ENCODE data around the gene DCUN1D3.

DCUN1D3 gene

DNA sequence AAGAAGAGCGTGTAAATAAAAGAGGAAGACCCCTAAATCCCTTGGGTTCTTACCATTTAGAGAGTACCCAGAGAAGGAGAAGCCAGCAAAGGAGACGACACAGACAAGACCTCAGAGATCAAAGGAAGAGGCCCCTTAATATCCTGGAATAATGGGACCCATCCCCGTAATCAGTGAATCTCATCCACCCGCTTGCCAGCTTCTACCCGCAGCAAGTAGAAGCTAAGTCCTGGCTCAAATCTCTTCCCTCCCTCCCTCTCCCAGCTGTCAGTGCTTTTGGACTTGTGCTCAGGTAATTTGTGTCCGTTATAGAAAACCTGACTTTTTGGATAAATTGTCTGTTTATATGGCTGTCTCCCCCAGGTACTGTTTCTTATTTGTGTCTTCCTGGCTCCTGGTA is 2.3 kb upstream of the DCUN1D3 start:
- no peaks in the 10 kb centered on the region for H3K27me3 ChIP-seq (replicated peaks; ENCODE audit: control insufficient read depth, insufficient read depth, low read length)
- peaks cover 4% of the 10 kb centered on the region for H3K36me3 ChIP-seq (ENCODE audit: control insufficient read depth, insufficient read depth, low read length, severe bottlenecking)
- peak overlapping the region; percentile 99 for H3K9ac ChIP-seq (ENCODE audit: low read length)
- no peak for DNase-seq (ENCODE audit: low read depth)
- no peaks in the 10 kb centered on the region for H3K9me3 ChIP-seq (ENCODE audit: control insufficient read depth, low read length)
- H3K4me1 ChIP-seq (ENCODE audit: control insufficient read depth, insufficient read depth, low read length) = peaks cover 72% of the 10 kb centered on the region
- H3K4me3 ChIP-seq (ENCODE audit: low read length) = peak overlapping the region; percentile 97

DNA sequence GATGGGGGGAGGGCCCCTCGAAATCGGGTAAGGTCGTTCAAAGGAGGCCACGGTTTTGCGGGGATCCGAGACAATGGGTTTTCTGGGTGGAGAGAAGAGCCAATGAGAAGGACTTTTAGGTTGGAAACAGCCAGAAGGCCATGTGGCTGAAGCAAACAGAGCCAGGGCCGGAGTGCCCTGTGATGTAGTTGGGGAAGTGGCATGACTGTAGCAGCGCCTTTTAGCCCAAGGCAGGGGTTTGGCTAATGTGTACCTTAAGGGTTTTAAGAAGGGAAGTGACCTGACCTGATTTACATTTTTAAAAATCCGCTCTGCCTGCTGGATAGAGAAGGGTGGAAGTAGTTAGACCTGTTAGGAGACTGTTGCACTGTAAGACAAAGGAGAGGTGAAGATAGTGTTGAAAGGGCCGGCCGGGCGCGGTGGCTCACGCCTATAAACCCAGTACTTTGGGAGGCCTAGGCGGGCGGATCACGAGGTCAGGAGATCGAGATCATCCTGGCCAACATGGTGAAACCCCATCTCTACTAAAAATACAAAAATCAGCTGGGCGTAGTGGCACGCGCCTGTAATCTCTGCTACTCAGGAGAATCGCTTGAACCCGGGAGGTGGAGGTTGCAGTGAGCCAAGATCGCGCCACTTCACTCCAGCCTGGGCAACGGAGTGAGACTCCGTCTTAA is 1.4 kb upstream of the DCUN1D3 start:
- no peaks in the 10 kb centered on the region for H3K9me3 ChIP-seq (ENCODE audit: control insufficient read depth, low read length)
- peaks cover 73% of the 10 kb centered on the region for H3K4me1 ChIP-seq (ENCODE audit: control insufficient read depth, insufficient read depth, low read length)
- no peaks in the 10 kb centered on the region for H3K27me3 ChIP-seq (replicated peaks; ENCODE audit: control insufficient read depth, insufficient read depth, low read length)
- peak overlapping the region; percentile 99 for H3K9ac ChIP-seq (ENCODE audit: low read length)
- peaks cover 12% of the 10 kb centered on the region for H3K36me3 ChIP-seq (ENCODE audit: control insufficient read depth, insufficient read depth, low read length, severe bottlenecking)
- peak; percentile 80 for DNase-seq (ENCODE audit: low read depth)
- H3K4me3 ChIP-seq (ENCODE audit: low read length) = peak overlapping the region; percentile 97

DNA sequence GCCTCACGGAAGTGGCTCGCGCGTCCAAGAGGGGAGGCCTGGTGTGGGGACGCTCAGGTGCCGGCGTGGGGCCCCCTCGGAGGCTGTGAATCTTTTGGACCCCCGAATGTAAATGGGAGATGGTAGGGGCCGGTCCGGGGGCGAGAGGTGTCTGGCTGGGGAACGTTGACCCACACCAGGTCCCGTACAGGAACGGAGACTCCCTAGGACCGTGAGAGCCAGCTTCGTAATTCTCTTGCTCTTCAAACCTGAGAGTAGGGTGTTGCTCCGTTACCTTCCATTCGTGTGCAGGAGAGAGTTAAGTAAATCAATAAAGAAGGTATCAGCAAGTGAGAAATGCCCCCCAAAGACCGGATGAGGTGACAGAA is 894 bp upstream of the DCUN1D3 start:
- no peaks in the 10 kb centered on the region for H3K27me3 ChIP-seq (replicated peaks; ENCODE audit: control insufficient read depth, insufficient read depth, low read length)
- peaks cover 17% of the 10 kb centered on the region for H3K36me3 ChIP-seq (ENCODE audit: control insufficient read depth, insufficient read depth, low read length, severe bottlenecking)
- H3K4me1 ChIP-seq (ENCODE audit: control insufficient read depth, insufficient read depth, low read length) = peaks cover 74% of the 10 kb centered on the region
- no peak for DNase-seq (ENCODE audit: low read depth)
- H3K4me3 ChIP-seq (ENCODE audit: low read length) = peak overlapping the region; percentile 97
- H3K9me3 ChIP-seq (ENCODE audit: control insufficient read depth, low read length) = no peaks in the 10 kb centered on the region
- peak overlapping the region; percentile 99 for H3K9ac ChIP-seq (ENCODE audit: low read length)

DNA sequence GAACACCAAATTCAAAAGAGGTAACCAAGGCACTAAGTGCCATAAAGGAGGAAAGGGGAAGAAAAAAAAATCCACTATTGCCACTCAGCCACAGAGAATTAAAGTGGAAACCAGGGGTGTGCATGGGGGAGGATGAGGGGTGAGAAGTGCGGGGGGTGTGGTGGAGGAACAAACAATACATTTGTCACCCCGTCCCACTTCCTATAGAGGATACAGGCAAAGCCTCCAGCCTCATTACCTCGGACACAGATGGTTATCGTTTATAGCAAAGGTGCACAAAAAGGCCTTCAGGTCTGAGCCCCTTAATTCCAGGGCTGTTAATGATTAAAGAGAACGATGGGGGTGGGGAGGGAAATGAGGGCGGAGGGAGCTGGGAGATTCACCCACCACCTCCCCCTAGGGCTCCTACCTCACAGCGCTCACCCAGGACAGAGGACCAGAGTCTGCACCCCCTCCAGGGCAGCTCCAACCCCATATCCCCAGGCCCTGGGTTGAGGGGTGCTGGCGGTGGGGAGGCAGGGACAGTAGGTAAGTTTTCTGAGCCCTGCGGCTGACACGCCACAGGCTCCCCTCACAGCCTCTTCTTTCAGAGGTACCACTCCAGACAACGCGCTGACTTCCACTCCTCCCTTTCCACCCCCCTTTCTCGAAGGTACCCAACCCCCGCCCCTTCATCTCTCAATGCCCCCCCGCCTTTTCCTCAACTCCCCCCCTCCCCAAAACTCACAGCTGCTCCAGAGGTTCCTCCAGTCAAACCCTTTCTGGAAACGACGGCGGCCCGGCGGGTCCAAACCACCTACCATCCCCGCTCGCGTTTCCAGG is 470 bp downstream of the DCUN1D3 start:
- DNase-seq (ENCODE audit: low read depth) = peak; percentile 60
- peak overlapping the region; percentile 99 for H3K9ac ChIP-seq (ENCODE audit: low read length)
- H3K27me3 ChIP-seq (replicated peaks; ENCODE audit: control insufficient read depth, insufficient read depth, low read length) = no peaks in the 10 kb centered on the region
- H3K4me3 ChIP-seq (ENCODE audit: low read length) = peak overlapping the region; percentile 97
- peaks cover 70% of the 10 kb centered on the region for H3K4me1 ChIP-seq (ENCODE audit: control insufficient read depth, insufficient read depth, low read length)
- peaks cover 31% of the 10 kb centered on the region for H3K36me3 ChIP-seq (ENCODE audit: control insufficient read depth, insufficient read depth, low read length, severe bottlenecking)
- no peaks in the 10 kb centered on the region for H3K9me3 ChIP-seq (ENCODE audit: control insufficient read depth, low read length)

DNA sequence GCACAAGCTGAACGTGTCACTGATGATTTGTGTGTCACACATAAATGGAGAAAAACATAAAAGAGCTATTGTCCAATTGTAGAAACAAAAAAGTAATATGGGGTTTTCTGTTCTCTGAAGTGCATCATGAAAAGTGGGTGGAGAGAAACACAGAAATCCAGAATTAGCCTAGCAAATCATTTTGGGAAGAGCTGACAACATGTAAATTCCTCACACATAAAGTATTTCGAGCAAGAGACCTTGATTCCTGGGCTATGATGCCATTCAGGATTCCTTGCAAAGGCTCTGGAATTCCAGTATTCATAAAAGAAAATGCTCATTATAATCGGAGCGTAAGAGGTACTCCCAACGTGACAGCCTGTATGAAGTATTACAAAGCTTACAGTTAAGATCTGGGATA is 1.1 kb downstream of the DCUN1D3 start:
- peaks cover 37% of the 10 kb centered on the region for H3K36me3 ChIP-seq (ENCODE audit: control insufficient read depth, insufficient read depth, low read length, severe bottlenecking)
- H3K9ac ChIP-seq (ENCODE audit: low read length) = peak overlapping the region; percentile 99
- no peaks in the 10 kb centered on the region for H3K27me3 ChIP-seq (replicated peaks; ENCODE audit: control insufficient read depth, insufficient read depth, low read length)
- peak; percentile 81 for DNase-seq (ENCODE audit: low read depth)
- no peaks in the 10 kb centered on the region for H3K9me3 ChIP-seq (ENCODE audit: control insufficient read depth, low read length)
- H3K4me3 ChIP-seq (ENCODE audit: low read length) = peak overlapping the region; percentile 97
- peaks cover 69% of the 10 kb centered on the region for H3K4me1 ChIP-seq (ENCODE audit: control insufficient read depth, insufficient read depth, low read length)

DNA sequence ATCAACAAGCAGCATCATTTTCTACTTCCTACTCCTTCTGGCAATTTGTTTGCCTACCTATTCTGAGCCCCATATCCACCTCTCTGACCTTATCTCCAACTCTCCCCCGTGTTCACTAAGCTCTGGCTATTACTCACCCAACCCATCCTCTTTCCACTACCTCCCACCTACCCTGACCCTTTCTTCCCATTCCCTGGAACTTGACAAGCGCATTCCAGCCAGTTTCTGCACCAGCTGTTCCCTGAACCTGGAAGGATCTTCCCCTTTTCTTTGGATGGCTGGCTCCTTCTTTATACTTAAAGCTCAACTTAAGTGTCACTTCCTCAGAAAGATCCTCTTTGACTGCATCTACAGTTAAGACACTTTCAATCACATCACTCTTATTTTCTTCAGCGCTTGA is 2.2 kb downstream of the DCUN1D3 start:
- H3K4me3 ChIP-seq (ENCODE audit: low read length) = peak overlapping the region; percentile 97
- H3K4me1 ChIP-seq (ENCODE audit: control insufficient read depth, insufficient read depth, low read length) = peaks cover 68% of the 10 kb centered on the region
- H3K27me3 ChIP-seq (replicated peaks; ENCODE audit: control insufficient read depth, insufficient read depth, low read length) = no peaks in the 10 kb centered on the region
- DNase-seq (ENCODE audit: low read depth) = no peak
- peaks cover 49% of the 10 kb centered on the region for H3K36me3 ChIP-seq (ENCODE audit: control insufficient read depth, insufficient read depth, low read length, severe bottlenecking)
- peak overlapping the region; percentile 99 for H3K9ac ChIP-seq (ENCODE audit: low read length)
- H3K9me3 ChIP-seq (ENCODE audit: control insufficient read depth, low read length) = no peaks in the 10 kb centered on the region

DNA sequence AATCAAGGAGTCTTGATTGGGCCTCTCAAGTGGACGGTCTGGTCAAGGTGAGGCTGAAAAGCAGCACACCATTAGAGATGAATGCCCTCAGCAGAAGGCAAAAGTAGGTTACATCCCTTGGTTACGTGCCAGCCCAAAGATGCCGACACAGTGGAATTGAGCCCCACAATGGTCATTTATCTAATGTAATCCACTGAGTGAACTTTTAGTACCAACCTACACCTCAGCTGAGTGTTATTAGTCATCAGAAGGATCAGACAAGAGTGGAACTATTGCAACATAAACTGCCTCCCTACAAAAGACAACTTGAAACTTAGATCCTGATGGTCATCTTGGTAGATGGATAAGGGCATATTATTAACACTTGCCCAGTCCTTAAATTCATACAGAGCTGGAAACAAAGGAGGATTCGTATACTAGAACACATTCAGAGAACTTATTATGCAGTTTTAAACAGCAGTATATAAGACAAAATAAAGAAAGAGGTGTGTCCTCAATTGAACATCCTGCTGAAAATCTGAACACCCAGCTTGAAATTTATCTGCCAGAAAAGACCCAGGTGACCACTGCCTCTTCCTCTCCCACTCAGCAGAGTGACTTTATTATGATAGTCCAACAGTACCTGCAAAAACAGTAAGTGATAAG is 2.8 kb downstream of the DCUN1D3 start:
- no peaks in the 10 kb centered on the region for H3K27me3 ChIP-seq (replicated peaks; ENCODE audit: control insufficient read depth, insufficient read depth, low read length)
- no peaks in the 10 kb centered on the region for H3K9me3 ChIP-seq (ENCODE audit: control insufficient read depth, low read length)
- DNase-seq (ENCODE audit: low read depth) = peak; percentile 81
- H3K4me3 ChIP-seq (ENCODE audit: low read length) = peak overlapping the region; percentile 97
- H3K4me1 ChIP-seq (ENCODE audit: control insufficient read depth, insufficient read depth, low read length) = peaks cover 68% of the 10 kb centered on the region
- H3K9ac ChIP-seq (ENCODE audit: low read length) = peak overlapping the region; percentile 99
- H3K36me3 ChIP-seq (ENCODE audit: control insufficient read depth, insufficient read depth, low read length, severe bottlenecking) = peaks cover 54% of the 10 kb centered on the region

DNA sequence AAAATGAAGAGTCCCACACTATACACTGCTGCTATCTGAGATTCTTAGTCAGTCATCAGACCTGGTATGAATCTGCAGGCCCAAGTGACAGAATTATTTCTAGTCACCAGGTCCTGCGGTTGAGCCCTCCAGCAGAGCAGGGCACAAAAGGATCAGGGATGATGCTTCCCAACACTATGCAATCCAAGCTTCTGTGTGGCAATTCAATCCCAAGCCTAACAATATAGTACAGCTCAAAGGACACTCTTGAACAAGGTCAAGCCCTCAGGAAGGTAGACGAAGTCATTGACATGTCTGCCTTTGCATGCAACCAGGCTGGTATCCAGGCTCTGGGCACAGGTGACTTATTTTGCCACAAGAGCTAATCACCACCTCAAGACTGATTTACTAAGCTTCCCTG is 5.8 kb downstream of the DCUN1D3 start:
- H3K27me3 ChIP-seq (replicated peaks; ENCODE audit: control insufficient read depth, insufficient read depth, low read length) = no peaks in the 10 kb centered on the region
- peaks cover 72% of the 10 kb centered on the region for H3K4me1 ChIP-seq (ENCODE audit: control insufficient read depth, insufficient read depth, low read length)
- H3K9ac ChIP-seq (ENCODE audit: low read length) = no peak overlapping the region
- H3K9me3 ChIP-seq (ENCODE audit: control insufficient read depth, low read length) = no peaks in the 10 kb centered on the region
- no peak for DNase-seq (ENCODE audit: low read depth)
- peaks cover 84% of the 10 kb centered on the region for H3K36me3 ChIP-seq (ENCODE audit: control insufficient read depth, insufficient read depth, low read length, severe bottlenecking)
- no peak overlapping the region for H3K4me3 ChIP-seq (ENCODE audit: low read length)

DNA sequence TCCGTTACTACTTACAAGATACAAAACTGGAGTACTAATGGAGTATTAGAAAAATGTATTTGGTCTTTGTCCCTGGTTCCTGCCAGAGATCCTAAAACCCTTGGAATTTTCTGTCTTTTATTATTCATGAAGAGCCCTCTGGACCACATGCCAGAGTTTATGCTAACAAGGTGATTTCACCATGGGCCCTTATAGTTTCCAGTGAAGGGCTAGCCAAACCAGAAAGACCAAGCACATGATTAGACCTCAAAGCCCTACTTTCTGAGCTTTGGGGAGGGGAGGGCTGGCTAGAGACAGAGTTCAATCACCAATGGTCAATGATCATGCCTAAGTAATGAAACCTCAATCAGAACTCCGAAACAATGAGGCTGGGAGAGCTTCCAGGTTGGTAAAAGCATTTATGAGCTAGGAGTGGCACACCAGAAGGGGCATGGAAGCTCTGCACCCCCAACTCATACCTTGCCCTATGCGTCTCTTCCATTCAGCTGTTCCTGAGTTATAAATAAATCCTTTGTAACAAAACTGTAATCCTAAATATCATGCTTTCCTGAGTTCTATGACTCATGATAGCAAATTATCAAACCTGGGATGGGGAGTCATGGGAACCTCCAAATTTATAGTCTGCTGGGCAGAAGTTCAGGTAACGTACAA is 10.4 kb downstream of the DCUN1D3 start:
- Histone ChIP-seq H3K27me3 (replicated peaks; ENCODE audit: control insufficient read depth, insufficient read depth, low read length) (no peaks in the 10 kb centered on the region), H3K4me3 (ENCODE audit: low read length) (no peak overlapping the region), H3K9ac (ENCODE audit: low read length) (no peak overlapping the region), H3K4me1 (ENCODE audit: control insufficient read depth, insufficient read depth, low read length) (peaks cover 73% of the 10 kb centered on the region), H3K9me3 (ENCODE audit: control insufficient read depth, low read length) (no peaks in the 10 kb centered on the region), H3K36me3 (ENCODE audit: control insufficient read depth, insufficient read depth, low read length, severe bottlenecking) (peaks cover 85% of the 10 kb centered on the region)
- DNase-seq (ENCODE audit: low read depth) = no peak

DNA sequence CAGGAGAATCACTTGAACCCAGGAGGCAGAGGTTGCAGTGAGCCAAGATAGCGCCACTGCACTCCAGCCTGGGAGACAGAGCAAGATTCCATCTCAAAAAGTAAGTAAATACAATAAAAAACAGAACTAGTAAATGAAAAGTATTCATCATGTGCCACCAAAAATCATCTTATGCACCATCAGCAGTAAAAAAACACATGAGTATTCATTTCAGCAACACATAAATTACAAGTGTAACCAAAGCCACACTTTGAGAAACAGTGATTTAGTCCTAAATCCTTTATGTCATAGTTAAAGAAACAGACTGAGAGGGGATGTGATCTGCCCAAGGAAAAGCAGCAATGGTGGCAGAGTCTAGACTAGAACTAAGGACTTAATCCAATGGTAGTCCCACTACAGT is 13.0 kb downstream of the DCUN1D3 start:
- Histone ChIP-seq H3K27me3 (replicated peaks; ENCODE audit: control insufficient read depth, insufficient read depth, low read length) (no peaks in the 10 kb centered on the region), H3K4me1 (ENCODE audit: control insufficient read depth, insufficient read depth, low read length) (peaks cover 74% of the 10 kb centered on the region), H3K9ac (ENCODE audit: low read length) (no peak overlapping the region), H3K9me3 (ENCODE audit: control insufficient read depth, low read length) (no peaks in the 10 kb centered on the region), H3K36me3 (ENCODE audit: control insufficient read depth, insufficient read depth, low read length, severe bottlenecking) (peaks cover 65% of the 10 kb centered on the region), H3K4me3 (ENCODE audit: low read length) (no peak overlapping the region)
- no peak for DNase-seq (ENCODE audit: low read depth)

DNA sequence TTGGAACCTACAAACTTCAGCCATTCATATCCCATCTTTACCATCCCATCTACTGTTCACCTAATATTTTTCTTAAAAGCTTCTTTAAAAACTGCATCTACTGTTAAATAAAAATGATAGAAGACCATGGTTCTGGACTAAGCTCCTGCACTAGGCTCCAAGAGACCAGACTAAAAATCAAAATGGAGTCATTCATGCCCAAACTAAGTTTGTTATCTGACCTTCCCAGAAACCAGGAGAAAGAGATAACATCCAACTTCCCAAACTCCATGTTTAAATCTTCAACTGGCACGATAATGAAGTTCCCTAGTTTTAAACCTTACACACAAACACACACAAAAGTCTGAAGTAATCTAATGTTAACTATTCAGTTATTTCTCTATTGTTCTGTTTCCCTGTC is 13.8 kb downstream of the DCUN1D3 start:
- peak overlapping the region; percentile 1 for H3K4me3 ChIP-seq (ENCODE audit: low read length)
- no peaks in the 10 kb centered on the region for H3K9me3 ChIP-seq (ENCODE audit: control insufficient read depth, low read length)
- peak overlapping the region; percentile 15 for H3K9ac ChIP-seq (ENCODE audit: low read length)
- no peak for DNase-seq (ENCODE audit: low read depth)
- peaks cover 77% of the 10 kb centered on the region for H3K4me1 ChIP-seq (ENCODE audit: control insufficient read depth, insufficient read depth, low read length)
- peaks cover 56% of the 10 kb centered on the region for H3K36me3 ChIP-seq (ENCODE audit: control insufficient read depth, insufficient read depth, low read length, severe bottlenecking)
- H3K27me3 ChIP-seq (replicated peaks; ENCODE audit: control insufficient read depth, insufficient read depth, low read length) = no peaks in the 10 kb centered on the region
